Peyer's patch (tissue), 4 donors: ENCODE measurements around the gene VTCN1.

Experiments
- CTCF ChIP-seq, 6 experiments: fragments of 450-650 bp in 4 of 6; fragments of 200-600 bp in 2 of 6; sonication (generic) in 1 of 6; IDR thresholded peaks; one replicate each; pipeline ENCODE4 v1.5.1; 2017 to 2019; ENCODE audit warnings: antibody characterized with exemption in 6 of 6, mild to moderate bottlenecking in 3 of 6, moderate library complexity in 1 of 6
- POLR2A ChIP-seq, 2 donors: fragments of 450-650 bp; IDR thresholded peaks; one replicate each; pipeline ENCODE4 v1.5.1; 2017; ENCODE audit warnings: antibody characterized with exemption in 2 of 2, mild to moderate bottlenecking in 2 of 2, moderate library complexity in 2 of 2

DNA sequence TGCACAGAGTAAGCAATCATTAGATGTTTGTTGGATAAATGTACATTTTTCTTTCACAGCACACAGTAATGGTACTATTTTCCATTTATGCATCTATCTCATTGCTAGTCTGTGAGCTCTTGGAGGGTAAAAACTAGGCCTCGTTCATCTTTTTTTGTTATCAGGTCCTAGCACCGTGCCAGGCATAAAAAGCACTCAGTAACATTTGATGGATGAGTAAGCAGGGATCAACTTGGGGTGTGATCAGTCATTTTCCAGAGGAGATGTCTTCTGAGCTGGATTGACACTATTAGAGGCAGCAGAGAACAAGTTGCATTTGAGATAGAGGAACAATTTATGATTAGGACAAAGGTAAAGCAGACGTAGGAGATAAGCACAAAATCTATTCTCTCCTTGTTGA lies 4.3 kb upstream of the VTCN1 start:
- no peak for TF ChIP-seq CTCF (IDR thresholded peaks at IDR 0.05)
- TF ChIP-seq POLR2A (IDR thresholded peaks at IDR 0.05) = no peak
